ENCODE data around the gene NDRG2.

GRCh38 chr14:21040370-21040925 lies 15.6 kb upstream of the NDRG2 start:
- TF ChIP-seq ZNF132 (tag by site-specific recombination; IDR thresholded peaks at IDR 0.05; ENCODE audit: borderline replicate concordance) (no peak), ZNF138 (tag by site-specific recombination; IDR thresholded peaks at IDR 0.05; ENCODE audit: borderline replicate concordance) (no peak), ZNF555 (tag by site-specific recombination; conservative IDR thresholded peaks at IDR 0.05) (no peak), SP2 (tag by site-specific recombination; IDR thresholded peaks at IDR 0.05) (no peak)
- TF ChIP-seq, protein P1, sequence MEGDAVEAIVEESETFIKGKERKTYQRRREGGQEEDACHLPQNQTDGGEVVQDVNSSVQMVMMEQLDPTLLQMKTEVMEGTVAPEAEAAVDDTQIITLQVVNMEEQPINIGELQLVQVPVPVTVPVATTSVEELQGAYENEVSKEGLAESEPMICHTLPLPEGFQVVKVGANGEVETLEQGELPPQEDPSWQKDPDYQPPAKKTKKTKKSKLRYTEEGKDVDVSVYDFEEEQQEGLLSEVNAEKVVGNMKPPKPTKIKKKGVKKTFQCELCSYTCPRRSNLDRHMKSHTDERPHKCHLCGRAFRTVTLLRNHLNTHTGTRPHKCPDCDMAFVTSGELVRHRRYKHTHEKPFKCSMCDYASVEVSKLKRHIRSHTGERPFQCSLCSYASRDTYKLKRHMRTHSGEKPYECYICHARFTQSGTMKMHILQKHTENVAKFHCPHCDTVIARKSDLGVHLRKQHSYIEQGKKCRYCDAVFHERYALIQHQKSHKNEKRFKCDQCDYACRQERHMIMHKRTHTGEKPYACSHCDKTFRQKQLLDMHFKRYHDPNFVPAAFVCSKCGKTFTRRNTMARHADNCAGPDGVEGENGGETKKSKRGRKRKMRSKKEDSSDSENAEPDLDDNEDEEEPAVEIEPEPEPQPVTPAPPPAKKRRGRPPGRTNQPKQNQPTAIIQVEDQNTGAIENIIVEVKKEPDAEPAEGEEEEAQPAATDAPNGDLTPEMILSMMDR (tag by site-specific recombination; IDR thresholded peaks at IDR 0.05), result no peak
